Activated CD4-positive, alpha-beta T cell treated with anti-CD3 and anti-CD28 coated beads, Interleukin-2, amount 50 U/mL, for 24 hours (primary cell): Measurements from ENCODE around the gene ITLN1.

Experiments used
- DNase-seq, 2 donors: peaks; one replicate each; pipeline ENCODE4 v3.0.0-alpha.2; 2020; ENCODE audit warnings: low read depth in 1 of 2, low spot score in 1 of 2

ITLN1 gene

DNA sequence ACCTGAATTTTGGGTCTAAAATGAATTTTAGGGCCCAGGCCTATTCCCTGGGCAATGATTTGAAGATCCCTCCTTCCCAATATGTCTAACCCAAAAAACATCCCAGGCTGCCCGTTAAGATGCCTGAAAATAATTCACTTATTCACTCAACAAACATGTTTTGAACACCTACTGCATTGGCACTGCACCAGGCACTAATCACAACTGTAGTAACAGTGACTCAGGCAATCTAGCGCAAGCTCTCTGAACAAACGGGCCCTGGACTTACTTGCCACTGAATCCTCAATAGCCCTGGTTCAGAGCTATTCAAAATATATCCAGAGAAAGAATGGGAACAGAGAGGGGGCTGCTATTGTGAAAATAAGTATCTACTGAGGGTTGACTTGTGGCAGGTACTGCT, 26.5 kb downstream of the ITLN1 start:
- DNase-seq: no peak

DNA sequence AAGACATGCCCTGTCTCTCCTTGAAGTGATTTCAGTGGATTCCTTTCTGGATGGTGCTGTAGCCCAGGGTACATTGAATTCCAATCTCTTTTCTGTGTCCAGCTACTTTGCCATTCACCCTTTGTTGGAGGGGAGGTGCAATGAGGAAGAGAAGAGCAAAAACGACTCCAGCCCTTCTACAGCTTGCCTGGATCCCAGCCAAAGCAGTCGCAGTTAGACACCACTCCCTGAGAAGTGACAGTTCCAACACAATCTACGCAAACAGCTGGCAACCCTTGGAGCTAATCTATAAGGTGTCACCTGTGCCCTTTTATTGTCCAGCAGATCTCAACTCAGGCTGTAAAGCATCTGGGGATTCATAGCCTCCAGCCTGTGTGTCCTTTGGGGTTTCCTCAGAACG, 26.9 kb downstream of the ITLN1 start:
- no peak for DNase-seq

DNA sequence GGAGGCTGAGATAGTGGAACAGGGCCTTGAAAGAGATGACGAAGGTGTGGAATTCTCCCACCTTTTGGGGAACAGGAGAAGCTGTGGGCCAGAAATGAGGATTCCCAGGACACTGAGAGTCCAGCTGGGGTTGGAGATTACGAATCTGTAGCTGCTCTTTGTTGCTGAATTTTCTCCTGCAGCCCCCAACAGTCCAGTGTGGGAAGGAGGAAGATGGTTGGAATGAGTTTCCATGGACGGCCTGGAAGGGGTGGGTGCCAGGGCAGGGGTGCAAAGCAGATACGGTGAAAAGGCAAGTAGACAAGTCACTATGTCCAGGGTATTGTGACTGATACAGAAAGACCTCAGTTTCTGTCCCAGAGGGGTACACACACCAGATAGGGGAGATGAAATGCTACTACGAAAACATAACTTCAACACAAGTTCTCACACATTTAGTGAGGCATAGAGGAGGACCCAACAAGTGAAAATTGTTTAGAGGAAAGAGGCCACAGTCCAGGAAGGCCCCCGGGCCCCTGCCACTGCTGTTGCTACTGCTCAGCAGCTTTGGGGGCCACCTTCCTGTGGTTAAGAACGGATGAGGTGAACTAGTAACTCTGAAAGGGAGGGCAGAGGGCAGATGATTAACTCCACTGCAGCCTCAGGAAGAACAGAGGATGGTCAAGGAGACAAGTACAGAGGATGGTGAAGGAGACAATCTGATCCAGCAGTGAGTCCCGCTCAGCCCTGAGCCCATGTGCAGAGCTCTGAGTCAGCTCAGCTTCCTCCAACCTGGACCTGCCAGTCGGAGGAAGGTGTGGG, 29.6 kb downstream of the ITLN1 start:
- no peak for DNase-seq

GRCh38 chr1:160853754-160854153, 31.2 kb downstream of the ITLN1 start:
- no peak for DNase-seq

GRCh38 chr1:160853014-160853413, 32.0 kb downstream of the ITLN1 start:
- no peak for DNase-seq

- DNase-seq: no peak
Measured at GRCh38 chr1:160850993-160851392, 34.0 kb downstream of the ITLN1 start.

- no peak for DNase-seq
Measured at GRCh38 chr1:160850541-160850940, 34.4 kb downstream of the ITLN1 start.

- DNase-seq: no peak
Measured at GRCh38 chr1:160846281-160846680, 38.7 kb downstream of the ITLN1 start.

DNA sequence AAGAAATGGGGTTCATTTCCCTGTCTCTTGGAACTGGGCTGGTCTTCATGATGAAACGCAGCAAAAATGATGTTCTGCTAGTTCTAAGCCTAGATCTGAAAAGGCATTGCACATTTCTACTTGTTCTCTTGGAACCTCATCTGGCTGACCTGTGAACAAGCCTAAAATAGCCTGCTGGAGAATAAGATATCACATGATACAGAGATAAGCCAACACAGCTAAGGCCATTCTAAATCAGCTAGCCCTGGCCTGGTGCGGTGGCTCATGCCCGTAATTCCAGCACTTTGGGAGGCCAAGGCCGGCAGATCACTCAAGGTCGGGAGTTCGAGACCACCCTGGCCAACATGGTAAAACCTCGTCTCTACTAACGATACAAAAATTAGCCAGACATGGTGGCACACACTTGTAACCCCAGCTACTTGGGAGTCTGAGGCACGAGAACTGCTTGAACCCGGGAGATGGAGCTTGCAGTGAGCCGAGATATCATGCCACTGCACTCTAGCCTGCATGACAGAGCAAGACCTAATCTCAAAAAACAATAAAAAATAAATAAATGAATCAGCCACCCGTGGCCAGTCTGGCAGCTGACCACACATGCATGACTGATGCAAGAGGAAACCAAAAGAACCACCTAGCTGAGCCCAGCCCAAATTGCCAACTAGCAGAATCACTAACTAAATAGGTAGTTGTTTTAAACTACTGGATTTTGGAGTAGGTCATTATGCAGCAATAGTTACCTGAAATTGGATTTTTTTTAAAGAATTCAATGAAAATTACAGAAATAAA, 40.3 kb downstream of the ITLN1 start:
- DNase-seq: no peak

- no peak for DNase-seq
Measured at GRCh38 chr1:160841079-160841478, 43.9 kb downstream of the ITLN1 start.

DNA sequence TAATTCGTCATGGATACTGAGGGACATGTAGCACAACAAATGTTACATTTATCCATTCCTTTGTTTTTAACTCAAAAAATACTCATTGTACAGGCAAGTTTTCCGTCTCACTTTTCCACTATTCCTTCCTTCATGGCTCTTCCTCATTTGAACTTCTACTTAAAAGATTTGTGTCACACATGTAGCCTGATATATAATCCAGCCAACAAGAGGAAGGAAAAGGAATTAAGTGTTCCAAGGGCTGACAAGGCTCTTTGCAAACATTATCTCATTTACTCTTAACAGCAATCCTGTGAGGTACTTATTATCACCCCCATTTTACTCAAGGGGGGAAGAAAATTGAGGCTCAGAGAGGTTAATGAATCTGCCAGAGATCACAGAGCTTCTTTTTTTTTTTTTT, 45.2 kb downstream of the ITLN1 start:
- DNase-seq: no peak

DNA sequence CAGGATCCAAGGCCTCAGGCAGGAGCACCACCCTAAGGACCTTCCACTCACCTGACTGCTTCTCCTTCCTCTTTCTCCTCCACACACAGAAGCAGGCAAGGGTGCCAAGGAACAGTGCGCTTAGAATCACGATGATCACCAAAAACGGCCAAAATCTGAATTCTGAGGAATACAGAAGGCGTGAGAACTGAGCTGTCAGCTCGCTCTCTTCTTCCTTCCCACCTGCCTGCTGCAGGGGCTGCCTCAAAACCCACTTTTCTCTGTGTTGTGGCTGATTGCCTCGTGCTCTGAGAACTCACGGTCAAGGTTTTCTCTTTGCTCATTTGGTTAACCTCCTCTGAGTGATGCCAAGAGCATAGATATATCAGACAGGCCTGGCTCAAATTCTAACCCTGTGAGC, 46.1 kb downstream of the ITLN1 start:
- no peak for DNase-seq

DNA sequence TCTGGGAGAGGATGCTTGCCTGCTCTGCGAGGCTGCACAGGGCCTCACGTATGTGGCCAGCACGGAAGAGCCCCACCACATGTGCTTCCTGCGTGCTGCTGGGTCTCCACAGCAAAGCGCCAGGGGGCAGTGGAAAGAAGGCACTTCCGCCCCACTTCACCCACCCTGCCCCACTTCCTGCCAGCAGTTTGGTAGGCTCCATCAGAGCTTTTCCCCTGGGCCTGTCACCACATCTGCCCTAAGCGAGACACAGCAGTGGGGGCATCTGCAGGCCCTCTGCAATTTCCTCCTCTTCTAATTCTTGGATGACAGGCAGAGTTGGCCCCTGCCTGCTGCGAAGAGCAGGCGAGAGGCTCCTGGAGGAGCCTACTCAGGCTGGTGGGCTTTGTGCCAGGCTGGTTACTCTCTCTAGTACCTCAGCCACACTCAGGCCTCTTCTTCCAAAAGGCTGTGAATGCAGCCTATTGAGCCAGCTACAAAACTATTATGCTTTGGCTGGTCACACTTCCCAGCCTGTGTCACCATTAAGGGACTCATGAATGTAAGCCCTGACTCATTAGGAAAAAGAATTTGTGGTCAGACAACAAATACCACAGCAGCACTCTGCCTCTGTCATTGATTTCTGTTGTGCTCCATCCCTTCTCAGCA, 47.3 kb downstream of the ITLN1 start:
- DNase-seq: peak; percentile 42 to 62

DNA sequence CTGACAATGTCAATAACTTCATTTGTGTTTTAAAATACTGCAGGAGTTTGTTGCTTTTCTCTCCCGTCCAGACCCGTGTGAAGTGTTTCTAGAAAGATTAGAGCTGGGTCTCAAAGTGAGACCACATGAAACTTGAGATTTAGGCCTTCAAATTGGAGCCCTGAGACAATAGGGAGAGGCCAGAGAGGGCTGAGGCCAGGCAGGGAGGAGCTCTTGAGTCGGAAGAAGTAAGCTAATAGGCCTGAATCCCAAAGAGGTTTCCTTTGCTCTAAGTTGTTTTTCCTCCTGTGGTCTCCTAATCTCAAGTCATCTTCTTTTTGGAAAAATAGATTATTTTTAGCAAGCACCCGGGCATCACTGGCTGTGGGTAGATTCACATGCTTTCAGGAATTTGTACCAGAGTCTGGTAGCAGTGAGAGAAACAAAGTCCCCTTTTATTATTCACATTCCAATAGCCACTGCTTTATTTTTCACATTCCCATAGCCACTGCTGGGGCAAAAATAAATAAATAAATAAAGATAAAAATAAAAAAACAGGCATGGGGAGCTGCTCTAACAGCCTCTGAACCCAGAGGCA, 47.9 kb downstream of the ITLN1 start:
- DNase-seq: no peak

DNA sequence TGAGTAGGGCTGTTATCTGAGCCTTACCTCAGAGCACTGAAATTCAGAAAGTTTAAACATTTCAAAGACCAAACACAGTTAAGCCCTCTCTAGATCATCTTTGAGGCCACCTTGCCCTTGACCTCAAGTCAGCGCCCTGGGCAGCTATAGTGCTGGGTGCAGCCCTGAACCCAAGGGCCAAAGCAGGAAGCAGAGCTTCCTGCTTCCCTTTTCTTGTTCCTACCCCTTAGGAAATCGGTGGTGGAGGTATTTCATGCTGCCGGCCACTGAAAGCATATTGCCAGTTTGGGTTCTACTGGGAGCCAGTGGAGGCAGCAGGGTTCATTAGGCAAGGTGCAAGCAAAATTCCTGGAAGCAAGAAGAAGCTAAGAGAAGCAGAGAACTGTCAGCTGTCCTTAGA, 48.4 kb downstream of the ITLN1 start:
- no peak for DNase-seq

GRCh38 chr1:160835751-160836150, 49.2 kb downstream of the ITLN1 start:
- DNase-seq: no peak

DNA sequence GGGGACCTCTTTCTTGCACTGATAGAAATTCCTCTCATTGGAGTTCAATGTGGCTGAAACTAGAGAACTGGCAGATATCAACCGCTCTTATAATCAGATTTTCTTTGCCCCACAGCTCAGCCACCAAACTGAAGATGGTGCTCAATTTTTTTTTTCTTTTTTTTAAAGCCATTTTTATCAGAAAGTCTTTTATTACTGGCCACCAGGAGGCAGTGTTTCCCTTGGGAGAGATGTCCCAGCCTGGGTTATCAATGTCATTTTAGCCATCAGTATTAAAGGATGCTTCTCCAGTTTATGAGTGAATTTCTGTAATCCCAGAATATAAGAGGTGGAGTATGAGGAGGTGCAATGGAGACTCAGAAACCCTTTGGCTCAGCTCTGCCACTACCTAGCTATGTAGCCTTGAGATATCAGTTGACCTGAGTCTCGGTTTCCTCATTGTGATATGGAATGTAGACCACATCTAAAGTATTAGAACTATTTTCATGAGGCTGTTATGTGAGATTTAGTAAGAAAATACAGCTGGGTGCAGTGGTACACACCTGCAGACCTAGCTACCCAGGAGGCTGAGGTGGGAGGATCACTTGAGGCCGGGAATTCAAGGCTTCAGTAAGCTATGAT, 49.9 kb downstream of the ITLN1 start:
- DNase-seq: no peak

- peak; percentile 61 to 73 for DNase-seq
Measured at GRCh38 chr1:160830321-160831153, 54.4 kb downstream of the ITLN1 start.

DNA sequence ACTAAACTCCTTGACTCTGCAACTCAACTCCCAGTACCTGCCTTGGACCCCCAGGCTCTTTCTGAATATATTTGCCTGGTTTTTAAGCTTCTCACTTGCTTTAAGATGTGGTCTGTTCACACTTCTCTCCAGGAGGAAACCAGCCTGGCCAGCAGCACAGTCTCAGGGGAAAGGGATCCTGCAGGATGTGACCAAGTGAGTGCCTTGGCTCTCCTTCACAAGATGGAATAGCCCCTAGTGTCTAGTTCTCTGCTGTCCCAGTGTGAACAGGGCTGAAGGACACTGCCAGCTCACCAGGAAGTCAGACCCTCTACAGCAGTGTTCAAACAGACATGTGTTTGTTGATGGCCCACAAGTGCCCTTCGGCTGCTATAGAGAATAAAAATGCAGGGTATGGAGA, 55.2 kb downstream of the ITLN1 start:
- no peak for DNase-seq

GRCh38 chr1:160827418-160827817, 57.6 kb downstream of the ITLN1 start:
- DNase-seq: no peak
